GM12892 (cell line): Measurements from ENCODE around the gene BANP.

Experiments
- POLR2A ChIP-seq: IDR thresholded peaks from 2 replicates; pipeline ENCODE4 v1.6.1; 2011; ENCODE audit warnings: low read depth, low read length, control low read depth
- POLR2AphosphoS5 ChIP-seq: IDR thresholded peaks from 2 replicates; pipeline ENCODE4 v1.6.1; 2011; ENCODE audit warnings: low read depth, low read length, control low read depth

- TF ChIP-seq POLR2AphosphoS5 (no peak), POLR2A (no peak)
Observed at GRCh38 chr16:88088161-88088581, 136.9 kb downstream of the BANP start.
